Measurements from ENCODE around the gene CFAP298. TPM values are rescaled to one million over a fixed set of nuclear protein-coding genes. Genes with fewer than 3 reads are reported as not detected.

The CFAP298 gene
- polyA plus RNA-seq, 1 of the 3 experiments (the other 2 are of a cell fraction): 57.8 TPM

GRCh38 chr21:32578107-32578691, 34.0 kb downstream of the CFAP298 start:
- Histone ChIP-seq H3K9me3 (no peaks in the 10 kb centered on the region), H4K20me1 (ENCODE audit: insufficient read depth) (no peaks in the 10 kb centered on the region), H3F3A (replicated peaks; ENCODE audit: insufficient read depth) (peaks cover 3% of the 10 kb centered on the region), H3K4me2 (no peak overlapping the region), H3K4me1 (ENCODE audit: control insufficient read depth in 1 of 2, insufficient read depth in 2 of 2, low read depth in 1 of 2, low read length in 1 of 2) (no peaks in the 10 kb centered on the region), H3K79me2 (ENCODE audit: insufficient read depth) (no peaks in the 10 kb centered on the region), H3K27ac (ENCODE audit: low read depth in 2 of 2, low read length in 1 of 2) (no peak overlapping the region), H3K9me2 (no peaks in the 10 kb centered on the region), H3K27me3 (ENCODE audit: insufficient read depth) (no peaks in the 10 kb centered on the region), H3K4me3 (ENCODE audit: low read depth in 2 of 2, low read length in 1 of 2) (no peak overlapping the region), H2AFZ (ENCODE audit: low read depth) (no peak overlapping the region), H3K9ac (no peak overlapping the region), H3K36me3 (replicated peaks in 1 of 2; ENCODE audit: control insufficient read depth in 1 of 2, insufficient read depth in 2 of 2, low read length in 1 of 2) (no peaks in the 10 kb centered on the region)
- CTCF ChIA-PET: interaction anchor here (0.7 to 1.5 kb wide), 5 partner anchors 9 to 176 kb away, joined by 3 to 5 read pairs (median 3); no protein-coding TSS in a partner anchor
- DNase-seq: peak; percentile 44
- 35% methylated on average over 14 of the region's 15 CpGs for WGBS (ENCODE audit: low lambda C conversion rate)
- POLR2A ChIA-PET: no interaction called here
- TF ChIP-seq RAD21 (IDR thresholded peaks at IDR 0.05; ENCODE audit: low read length): peak; percentile 55
- no peak for TF ChIP-seq NFIC (IDR thresholded peaks at IDR 0.05; ENCODE audit: borderline replicate concordance)
- TF ChIP-seq CTCF (IDR thresholded peaks at IDR 0.05): peak; percentile 48
- TF ChIP-seq SMC3 (IDR thresholded peaks at IDR 0.05; ENCODE audit: low read depth, low read length): peak; percentile 35; the same call in 1 of the 2 replicates
- TF ChIP-seq USF2 (IDR thresholded peaks at IDR 0.05; ENCODE audit: borderline replicate concordance, low read depth, low read length): no peak

GRCh38 chr21:32576011-32576410, 36.2 kb downstream of the CFAP298 start:
- no peak overlapping the region for H3K27ac ChIP-seq (ENCODE audit: low read depth in 2 of 2, low read length in 1 of 2)
- no peak for DNase-seq
- peaks cover 3% of the 10 kb centered on the region for H3F3A ChIP-seq (replicated peaks; ENCODE audit: insufficient read depth)
- H3K9me3 ChIP-seq: peaks cover 3% of the 10 kb centered on the region; the same call in 1 of the 2 replicates
- 84% methylated on average over 11 of the region's 11 CpGs for WGBS (ENCODE audit: low lambda C conversion rate)
- H3K4me3 ChIP-seq (ENCODE audit: low read depth in 2 of 2, low read length in 1 of 2): no peak overlapping the region
- no peak for TF ChIP-seq RFX5 (IDR thresholded peaks at IDR 0.05; ENCODE audit: low read length)
- TF ChIP-seq FOSL2 (IDR thresholded peaks at IDR 0.05; ENCODE audit: borderline replicate concordance, low read depth): no peak
- TF ChIP-seq CTCF (IDR thresholded peaks at IDR 0.05): no peak
- TF ChIP-seq TCF12 (IDR thresholded peaks at IDR 0.05): no peak
- H3K79me2 ChIP-seq (ENCODE audit: insufficient read depth): no peaks in the 10 kb centered on the region
- ChIA-PET POLR2A (no interaction called here), CTCF (interaction anchor here (1.0 to 1.4 kb wide), 3 partner anchors 24 to 173 kb away, joined by 3 read pairs; no protein-coding TSS in a partner anchor)
- H3K27me3 ChIP-seq (ENCODE audit: insufficient read depth): no peaks in the 10 kb centered on the region
- H3K4me2 ChIP-seq: no peak overlapping the region
- no peaks in the 10 kb centered on the region for H3K9me2 ChIP-seq
- no peaks in the 10 kb centered on the region for H4K20me1 ChIP-seq (ENCODE audit: insufficient read depth)
- H3K36me3 ChIP-seq (replicated peaks in 1 of 2; ENCODE audit: control insufficient read depth in 1 of 2, insufficient read depth in 2 of 2, low read length in 1 of 2): no peaks in the 10 kb centered on the region
- H3K4me1 ChIP-seq (ENCODE audit: control insufficient read depth in 1 of 2, insufficient read depth in 2 of 2, low read depth in 1 of 2, low read length in 1 of 2): no peaks in the 10 kb centered on the region; a peak in 1 of 4 replicates
- H3K9ac ChIP-seq: no peak overlapping the region
- no peak overlapping the region for H2AFZ ChIP-seq (ENCODE audit: low read depth)

Measured in SK-N-SH (cell line).